ENCODE measurements around the gene CAMK1G. TPM values are rescaled to one million over a fixed set of nuclear protein-coding genes. Genes with fewer than 3 reads are reported as not detected.

The CAMK1G gene
- total RNA-seq, 1 experiment from 2014 or later = not detected

GRCh38 chr1:209625791-209626285, 42.3 kb downstream of the CAMK1G start:
- ChIA-PET CTCF (interaction anchor here (0.9 to 10.9 kb wide), 11 partner anchors 7 to 182 kb away, joined by 3 to 140 read pairs (median 4); partner anchors contain the start of gene CAMK1G), POLR2A (interaction anchor here (0.6 to 4.3 kb wide), 3 partner anchors 9 to 190 kb away, joined by 3 to 24 read pairs (median 3); no protein-coding TSS in a partner anchor)
- H3K27me3 Mint-ChIP-seq (ENCODE audit: insufficient read depth, unreplicated experiment) = no peaks in the 10 kb centered on the region
- H3K27ac Mint-ChIP-seq (ENCODE audit: low read depth, unreplicated experiment) = no peak overlapping the region
- no peak for DNase-seq (ENCODE audit: unreplicated experiment)
- no TSS peak for BruUV-seq (replicated peaks)
- no peak for TF ChIP-seq CTCF (IDR thresholded peaks at IDR 0.05; ENCODE audit: unreplicated experiment)
- H3K36me3 Mint-ChIP-seq (ENCODE audit: insufficient read depth, unreplicated experiment) = peaks cover 100% of the 10 kb centered on the region
- intact Hi-C loops (cut with micrococcal nuclease) = loop anchor here (2.0 kb wide), 1 partner anchor 49 kb away; no protein-coding TSS in a partner anchor
- peaks cover 48% of the 10 kb centered on the region for H3K4me1 Mint-ChIP-seq (ENCODE audit: insufficient read depth, unreplicated experiment)
- no peak overlapping the region for H3K4me3 Mint-ChIP-seq (ENCODE audit: unreplicated experiment)
- no peaks in the 10 kb centered on the region for H3K9me3 Mint-ChIP-seq (ENCODE audit: unreplicated experiment)

GRCh38 chr1:209626346-209627026, 43.0 kb downstream of the CAMK1G start:
- intact Hi-C loops (cut with micrococcal nuclease) = loop anchor here (1.0 to 2.0 kb wide), 2 partner anchors 24 to 50 kb away; no protein-coding TSS in a partner anchor

GRCh38 chr1:209627027-209627731, 43.7 kb downstream of the CAMK1G start:
- ChIA-PET CTCF (interaction anchor here (0.6 to 10.9 kb wide), 32 partner anchors 8 to 202 kb away, joined by 3 to 140 read pairs (median 5); no protein-coding TSS in a partner anchor), POLR2A (interaction anchor here (1.2 to 5.9 kb wide), 2 partner anchors 10 to 60 kb away, joined by 3 to 52 read pairs; no protein-coding TSS in a partner anchor)
- Mint-ChIP-seq H3K4me3 (ENCODE audit: unreplicated experiment) (no peak overlapping the region), H3K9me3 (ENCODE audit: unreplicated experiment) (no peaks in the 10 kb centered on the region), H3K36me3 (ENCODE audit: insufficient read depth, unreplicated experiment) (peaks cover 100% of the 10 kb centered on the region), H3K27ac (ENCODE audit: low read depth, unreplicated experiment) (peak overlapping the region; percentile 11), H3K27me3 (ENCODE audit: insufficient read depth, unreplicated experiment) (no peaks in the 10 kb centered on the region), H3K4me1 (ENCODE audit: insufficient read depth, unreplicated experiment) (peaks cover 46% of the 10 kb centered on the region)
- TF ChIP-seq CTCF (IDR thresholded peaks at IDR 0.05; ENCODE audit: unreplicated experiment) = no peak
- no TSS peak for BruUV-seq (replicated peaks)
- DNase-seq (ENCODE audit: unreplicated experiment) = no peak
- intact Hi-C loops (cut with micrococcal nuclease) = loop anchor here (1.0 to 2.0 kb wide), 2 partner anchors 25 to 50 kb away; no protein-coding TSS in a partner anchor

More at GRCh38 chr1:209626346-209627026, 43.0 kb downstream of the CAMK1G start:
- Mint-ChIP-seq H3K36me3 (ENCODE audit: insufficient read depth, unreplicated experiment) (peaks cover 100% of the 10 kb centered on the region), H3K4me1 (ENCODE audit: insufficient read depth, unreplicated experiment) (peaks cover 47% of the 10 kb centered on the region), H3K27me3 (ENCODE audit: insufficient read depth, unreplicated experiment) (no peaks in the 10 kb centered on the region), H3K9me3 (ENCODE audit: unreplicated experiment) (no peaks in the 10 kb centered on the region), H3K4me3 (ENCODE audit: unreplicated experiment) (no peak overlapping the region), H3K27ac (ENCODE audit: low read depth, unreplicated experiment) (no peak overlapping the region)
- TF ChIP-seq CTCF (IDR thresholded peaks at IDR 0.05; ENCODE audit: unreplicated experiment) = no peak
- ChIA-PET POLR2A (interaction anchor here (1.0 kb wide), 1 partner anchor 10 kb away, joined by 3 read pairs; no protein-coding TSS in a partner anchor), CTCF (interaction anchor here (0.6 to 10.9 kb wide), 24 partner anchors 8 to 67 kb away, joined by 3 to 140 read pairs (median 5); partner anchors contain the start of gene CAMK1G)
- BruUV-seq (replicated peaks) = no TSS peak
- DNase-seq (ENCODE audit: unreplicated experiment) = no peak
